Liver (tissue), 9 donors: ENCODE measurements around the gene PDE10A. TPM values are rescaled to one million over a fixed set of nuclear protein-coding genes. Genes with fewer than 3 reads are reported as not detected.

Experiments used
- DNase-seq: peaks from one replicate; pipeline ENCODE4 v3.0.0-alpha.2; 2017; ENCODE audit warnings: low spot score
- H3K27ac ChIP-seq, 2 donors: one replicate each; pipeline ENCODE4 v1.7.0; 2013; ENCODE audit warnings: inconsistent platforms in 2 of 2, low read length in 2 of 2, control low read depth in 1 of 2, low read depth in 1 of 2, mild to moderate bottlenecking in 1 of 2
- H3K27me3 ChIP-seq, 4 donors: one replicate each; pipeline versions ENCODE4 v1.6.1 to v1.7.0; 2013; ENCODE audit warnings: low read length in 3 of 4, inconsistent platforms in 1 of 4, mild to moderate bottlenecking in 1 of 4, moderate library complexity in 1 of 4; ENCODE audit not compliant: control insufficient read depth in 4 of 4, insufficient read depth in 4 of 4
- H3K36me3 ChIP-seq, 4 donors: one replicate each; pipeline versions ENCODE4 v1.6.1 to v1.7.0; 2013; ENCODE audit warnings: low read length in 3 of 4, mild to moderate bottlenecking in 3 of 4, low read depth in 1 of 4, moderate library complexity in 1 of 4; ENCODE audit not compliant: control insufficient read depth in 4 of 4, insufficient read depth in 3 of 4
- H3K4me1 ChIP-seq, 4 donors: one replicate each; pipeline versions ENCODE4 v1.6.1 to v1.7.0; 2013; ENCODE audit warnings: low read length in 3 of 4, mild to moderate bottlenecking in 3 of 4, moderate library complexity in 1 of 4; ENCODE audit not compliant: control insufficient read depth in 4 of 4, insufficient read depth in 4 of 4
- H3K4me3 ChIP-seq, 3 donors: one replicate each; pipeline versions ENCODE4 v1.6.1 to v1.7.0; 2013; ENCODE audit warnings: low read length in 3 of 3, control low read depth in 1 of 3, low read depth in 1 of 3, mild to moderate bottlenecking in 1 of 3
- H3K9ac ChIP-seq, 2 donors: one replicate each; pipeline ENCODE4 v1.7.0; 2013; ENCODE audit warnings: low read length in 2 of 2, mild to moderate bottlenecking in 2 of 2, moderate library complexity in 2 of 2, control low read depth in 1 of 2, low read depth in 1 of 2
- H3K9me3 ChIP-seq, 4 donors: one replicate each; pipeline versions ENCODE4 v1.6.1 to v1.7.0; 2013; ENCODE audit warnings: low read length in 3 of 4; ENCODE audit not compliant: control insufficient read depth in 4 of 4
- ATF3 ChIP-seq: IDR thresholded peaks from 2 replicates; pipeline ENCODE4 v1.6.1; 2016; ENCODE audit warnings: antibody characterized with exemption
- CTCF ChIP-seq: fragments of 150-350 bp; IDR thresholded peaks from 2 replicates; pipeline ENCODE4 v1.5.1; 2017; ENCODE audit warnings: improper control_type of control experiment, low read depth, low read length; ENCODE audit not compliant: missing input control
- EGR1 ChIP-seq, 2 donors: IDR thresholded peaks; 2 replicates each; pipeline ENCODE4 v1.6.1; 2016 to 2018; ENCODE audit warnings: antibody characterized with exemption in 2 of 2, low read depth in 2 of 2
- FOXA1 ChIP-seq: IDR thresholded peaks from 2 replicates; pipeline ENCODE4 v1.6.1; 2016; ENCODE audit warnings: antibody characterized with exemption
- FOXA2 ChIP-seq: IDR thresholded peaks from 2 replicates; pipeline ENCODE4 v1.6.1; 2016; ENCODE audit warnings: antibody characterized with exemption
- HNF4G ChIP-seq: IDR thresholded peaks from 2 replicates; pipeline ENCODE4 v1.6.1; 2016; ENCODE audit warnings: antibody characterized with exemption
- JUND ChIP-seq, 2 donors: IDR thresholded peaks; 2 replicates each; pipeline ENCODE4 v1.6.1; 2016; ENCODE audit warnings: antibody characterized with exemption in 2 of 2
- MAX ChIP-seq: IDR thresholded peaks from 2 replicates; pipeline ENCODE4 v1.6.1; 2016; ENCODE audit warnings: antibody characterized with exemption
- NR2F2 ChIP-seq: IDR thresholded peaks from 2 replicates; pipeline ENCODE4 v1.6.1; 2016; ENCODE audit warnings: antibody characterized with exemption
- RAD21 ChIP-seq, 2 donors: IDR thresholded peaks; 2 replicates each; pipeline ENCODE4 v1.6.1; 2016; ENCODE audit warnings: antibody characterized with exemption in 2 of 2, mild to moderate bottlenecking in 2 of 2
- REST ChIP-seq: IDR thresholded peaks from 2 replicates; pipeline ENCODE4 v1.6.1; 2016; ENCODE audit warnings: antibody characterized with exemption, mild to moderate bottlenecking
- RXRA ChIP-seq, 2 donors: IDR thresholded peaks; 2 replicates each; pipeline ENCODE4 v1.6.1; 2017 to 2018; ENCODE audit warnings: antibody characterized with exemption in 2 of 2, mild to moderate bottlenecking in 1 of 2
- SP1 ChIP-seq: IDR thresholded peaks from 2 replicates; pipeline ENCODE4 v1.6.1; 2018; ENCODE audit warnings: antibody characterized with exemption, mild to moderate bottlenecking
- TAF1 ChIP-seq: conservative IDR thresholded peaks from 2 replicates; pipeline ENCODE4 v1.6.1; 2016; ENCODE audit warnings: antibody characterized with exemption, mild to moderate bottlenecking
- YY1 ChIP-seq: IDR thresholded peaks from 2 replicates; pipeline ENCODE4 v1.6.1; 2016; ENCODE audit warnings: antibody characterized with exemption, mild to moderate bottlenecking
- ZBTB33 ChIP-seq: IDR thresholded peaks from 2 replicates; pipeline ENCODE4 v1.6.1; 2016; ENCODE audit warnings: antibody characterized with exemption
- WGBS: extraction: QIAGEN DNeasy Blood & Tissue Kit; methylation state at CpG from one replicate; pipeline ENCODE4 v1.1.7; 2013; 5-methylcytosine and 5-hydroxymethylcytosine counted together
- polyA plus RNA-seq, 2 donors: library from polyadenylated mRNA; stranded (reverse) in 1 of 2; unstranded in 1 of 2; fragments of 200-250 nt in 1 of 2; fragments of >200 nt in 1 of 2; fragmentation: Nextera tagmentation in 1 of 2; extraction: Ambion mirVana in 1 of 2; gene quantifications; one replicate each; pipeline versions ENCODE4 v1.2.1 to v1.2.3, GENCODE V29; 2013 to 2015
- total RNA-seq, 2 donors: library from RNA; depleted of rRNA; stranded (reverse); fragments of >200 nt; gene quantifications; one replicate each; pipeline ENCODE4 v1.2.3, GENCODE V29; 2014
- donor health status: healthy.
- donor health status: healthy.
- donor health status: healthy.
- donor health status: healthy.
- donor health status: healthy.

The PDE10A gene
- total and polyA plus RNA-seq, 4 donors, result 0.20 to 1.7 (median 0.47) TPM

GRCh38 chr6:165443462-165443861, 219.6 kb downstream of the PDE10A start:
- Histone ChIP-seq H3K27ac (no peak overlapping the region), H3K4me1 (no peaks in the 10 kb centered on the region), H3K4me3 (no peak overlapping the region), H3K36me3 (no peaks in the 10 kb centered on the region), H3K27me3 (no peaks in the 10 kb centered on the region), H3K9me3 (peaks cover 0 to 6% (median 1%) of the 10 kb centered on the region in 4 donors), H3K9ac (no peak overlapping the region)
- 95% methylated on average over 4 of the region's 4 CpGs for WGBS
- no peak for TF ChIP-seq FOXA1
- TF ChIP-seq MAX, result no peak
- no peak for TF ChIP-seq SP1
- DNase-seq, result no peak

GRCh38 chr6:165441181-165441580, 221.9 kb downstream of the PDE10A start:
- H3K4me3 ChIP-seq, result no peak overlapping the region
- DNase-seq, result no peak
- no peaks in the 10 kb centered on the region for H3K36me3 ChIP-seq

More at GRCh38 chr6:165441181-165441580, 221.9 kb downstream of the PDE10A start:
- no peaks in the 10 kb centered on the region for H3K27me3 ChIP-seq
- no peak for TF ChIP-seq YY1
- no peak for TF ChIP-seq EGR1 (IDR thresholded peaks at IDR 0.05; ENCODE audit: low read depth in 2 of 2)
- no peak for TF ChIP-seq JUND (IDR thresholded peaks at IDR 0.05)
- TF ChIP-seq HNF4G, result no peak
- TF ChIP-seq RAD21 (IDR thresholded peaks at IDR 0.05), result no peak
- TF ChIP-seq SP1, result no peak
- TF ChIP-seq TAF1, result no peak
- TF ChIP-seq NR2F2, result no peak
- TF ChIP-seq ATF3, result no peak
- no peak for TF ChIP-seq REST
- TF ChIP-seq CTCF, result no peak
- TF ChIP-seq RXRA (IDR thresholded peaks at IDR 0.05), result no peak
- no peak for TF ChIP-seq ZBTB33
- TF ChIP-seq FOXA1, result no peak
- TF ChIP-seq FOXA2, result no peak
- H3K9me3 ChIP-seq, result peaks cover 0 to 6% (median 1%) of the 10 kb centered on the region in 4 donors
- no peak overlapping the region for H3K9ac ChIP-seq
- H3K4me1 ChIP-seq, result no peaks in the 10 kb centered on the region
- no peak overlapping the region for H3K27ac ChIP-seq
- 72% methylated on average over 2 of the region's 2 CpGs for WGBS
